ENCODE data around the gene RBM20. TPM values are rescaled to one million over a fixed set of nuclear protein-coding genes. Genes with fewer than 3 reads are reported as not detected.

RBM20 gene
- polyA plus RNA-seq, 4 donors, result under 0.01 to 0.52 (median 0.36) TPM; not detected in 1

- Histone ChIP-seq H3K27ac (ENCODE audit: low read depth in 1 of 3, low read length in 2 of 3) (no peak overlapping the region), H3K27me3 (ENCODE audit: control insufficient read depth in 3 of 3, insufficient read depth in 3 of 3, low read length in 3 of 3) (no peaks in the 10 kb centered on the region), H3K9me3 (ENCODE audit: control insufficient read depth in 2 of 2, insufficient read depth in 1 of 2, low read depth in 1 of 2, low read length in 1 of 2) (peaks cover 0 to 8% of the 10 kb centered on the region in 2 donors), H3K36me3 (ENCODE audit: control insufficient read depth in 3 of 3, insufficient read depth in 2 of 3, low read depth in 1 of 3, low read length in 3 of 3) (no peaks in the 10 kb centered on the region), H3K4me1 (ENCODE audit: control insufficient read depth in 3 of 3, insufficient read depth in 2 of 3, low read depth in 1 of 3, low read length in 2 of 3) (peaks cover 0 to 19% (median 5%) of the 10 kb centered on the region in 3 donors), H3K4me3 (ENCODE audit: low read depth in 1 of 3, low read length in 3 of 3) (no peak overlapping the region)
- FAIRE-seq, result no peak
- 94 to 98% (median 97%) methylated on average over 8 of the region's 8 CpGs for WGBS, 3 donors
- DNase-seq, result no peak
Measured at GRCh38 chr10:110780704-110781103, 136.6 kb downstream of the RBM20 start.

DNA sequence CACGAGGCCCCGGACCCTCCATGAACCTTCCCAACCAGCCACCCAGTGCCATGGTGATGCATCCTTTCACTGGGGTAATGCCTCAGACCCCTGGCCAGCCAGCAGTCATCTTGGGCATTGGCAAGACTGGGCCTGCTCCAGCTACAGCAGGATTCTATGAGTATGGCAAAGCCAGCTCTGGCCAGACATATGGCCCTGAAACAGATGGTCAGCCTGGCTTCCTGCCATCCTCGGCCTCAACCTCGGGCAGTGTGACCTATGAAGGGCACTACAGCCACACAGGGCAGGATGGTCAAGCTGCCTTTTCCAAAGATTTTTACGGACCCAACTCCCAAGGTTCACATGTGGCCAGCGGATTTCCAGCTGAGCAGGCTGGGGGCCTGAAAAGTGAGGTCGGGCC is 137.0 kb downstream of the RBM20 start:
- WGBS, 3 donors, result 90 to 94% (median 92%) methylated on average over 7 of the region's 7 CpGs
- Histone ChIP-seq H3K4me3 (ENCODE audit: low read depth in 1 of 3, low read length in 3 of 3) (no peak overlapping the region), H3K27ac (ENCODE audit: low read depth in 1 of 3, low read length in 2 of 3) (no peak overlapping the region), H3K4me1 (ENCODE audit: control insufficient read depth in 3 of 3, insufficient read depth in 2 of 3, low read depth in 1 of 3, low read length in 2 of 3) (peaks cover 0 to 14% (median 4%) of the 10 kb centered on the region in 3 donors), H3K27me3 (ENCODE audit: control insufficient read depth in 3 of 3, insufficient read depth in 3 of 3, low read length in 3 of 3) (no peaks in the 10 kb centered on the region), H3K9me3 (ENCODE audit: control insufficient read depth in 2 of 2, insufficient read depth in 1 of 2, low read depth in 1 of 2, low read length in 1 of 2) (peaks cover 0 to 3% of the 10 kb centered on the region in 2 donors), H3K36me3 (ENCODE audit: control insufficient read depth in 3 of 3, insufficient read depth in 2 of 3, low read depth in 1 of 3, low read length in 3 of 3) (no peaks in the 10 kb centered on the region)
- FAIRE-seq (no peak), DNase-seq (no peak)

DNA sequence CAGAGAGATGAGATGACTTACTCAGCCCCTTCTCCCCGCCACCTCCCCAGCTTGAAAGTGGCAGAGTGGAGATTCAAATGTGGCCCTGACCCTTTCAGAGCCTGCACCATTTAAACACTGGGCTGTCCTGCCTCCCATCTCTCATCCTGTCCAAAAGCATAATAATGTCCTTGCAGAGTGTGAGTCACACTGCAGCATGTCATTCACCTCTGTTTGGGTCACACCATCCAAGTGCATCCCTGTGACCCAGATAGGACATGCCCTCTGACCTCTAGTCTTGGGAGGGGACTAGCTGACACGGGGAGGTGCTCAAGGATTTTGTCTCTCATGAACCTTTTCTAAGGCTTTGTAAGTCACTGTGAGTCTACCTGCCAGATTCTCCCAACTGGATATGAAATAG is 138.5 kb downstream of the RBM20 start:
- no peaks in the 10 kb centered on the region for H3K27me3 ChIP-seq (ENCODE audit: control insufficient read depth in 3 of 3, insufficient read depth in 3 of 3, low read length in 3 of 3)
- H3K36me3 ChIP-seq (ENCODE audit: control insufficient read depth in 3 of 3, insufficient read depth in 2 of 3, low read depth in 1 of 3, low read length in 3 of 3), result no peaks in the 10 kb centered on the region
- H3K4me1 ChIP-seq (ENCODE audit: control insufficient read depth in 3 of 3, insufficient read depth in 2 of 3, low read depth in 1 of 3, low read length in 2 of 3), result peaks cover 0 to 4% (median 3%) of the 10 kb centered on the region in 3 donors
- WGBS, 3 donors, result 75 to 91% (median 78%) methylated on average over 2 of the region's 2 CpGs
- FAIRE-seq, result no peak
- DNase-seq, result no peak
- no peak overlapping the region for H3K4me3 ChIP-seq (ENCODE audit: low read depth in 1 of 3, low read length in 3 of 3)
- H3K9me3 ChIP-seq (ENCODE audit: control insufficient read depth in 2 of 2, insufficient read depth in 1 of 2, low read depth in 1 of 2, low read length in 1 of 2), result no peaks in the 10 kb centered on the region
- no peak overlapping the region for H3K27ac ChIP-seq (ENCODE audit: low read depth in 1 of 3, low read length in 2 of 3)

DNA sequence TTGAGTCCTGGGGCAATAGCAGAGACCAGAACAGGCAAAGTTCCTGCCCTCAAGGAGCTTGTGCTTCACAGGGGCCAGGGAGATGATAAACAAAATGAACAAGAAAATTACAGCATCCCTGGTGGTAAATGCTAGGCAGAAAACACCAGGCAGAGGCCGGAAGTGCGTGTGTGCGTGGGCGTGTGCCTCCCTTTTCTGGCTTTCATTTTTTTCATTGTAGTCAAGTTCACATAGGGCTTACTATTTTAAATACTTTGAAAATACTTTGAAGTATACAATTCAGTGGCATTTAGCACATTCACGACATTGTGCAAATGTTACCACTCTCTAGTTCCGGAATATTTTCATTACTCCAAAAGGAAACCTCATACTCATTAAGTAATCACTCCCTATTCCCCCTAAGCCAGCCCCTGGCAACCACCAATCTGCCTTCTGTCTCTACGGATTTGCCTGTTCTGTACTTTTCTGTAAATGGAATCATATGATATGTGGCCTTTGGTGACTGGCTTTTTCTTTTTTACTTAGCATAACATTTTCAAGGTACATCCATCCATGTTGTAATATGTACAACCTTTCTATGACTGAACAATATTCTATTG is 139.5 kb downstream of the RBM20 start:
- Histone ChIP-seq H3K9me3 (ENCODE audit: control insufficient read depth in 2 of 2, insufficient read depth in 1 of 2, low read depth in 1 of 2, low read length in 1 of 2) (no peaks in the 10 kb centered on the region), H3K4me3 (ENCODE audit: low read depth in 1 of 3, low read length in 3 of 3) (no peak overlapping the region), H3K4me1 (ENCODE audit: control insufficient read depth in 3 of 3, insufficient read depth in 2 of 3, low read depth in 1 of 3, low read length in 2 of 3) (peaks cover 0 to 7% (median 0%) of the 10 kb centered on the region in 3 donors), H3K36me3 (ENCODE audit: control insufficient read depth in 3 of 3, insufficient read depth in 2 of 3, low read depth in 1 of 3, low read length in 3 of 3) (no peaks in the 10 kb centered on the region), H3K27ac (ENCODE audit: low read depth in 1 of 3, low read length in 2 of 3) (peak overlapping the region in 2 of 3 donors; percentile 8 to 13), H3K27me3 (ENCODE audit: control insufficient read depth in 3 of 3, insufficient read depth in 3 of 3, low read length in 3 of 3) (no peaks in the 10 kb centered on the region)
- DNase-seq, result no peak
- no peak for FAIRE-seq
- 55 to 75% (median 64%) methylated on average over 7 of the region's 7 CpGs for WGBS, 3 donors

- Histone ChIP-seq H3K4me1 (ENCODE audit: control insufficient read depth in 3 of 3, insufficient read depth in 2 of 3, low read depth in 1 of 3, low read length in 2 of 3) (peaks cover 0 to 7% (median 0%) of the 10 kb centered on the region in 3 donors), H3K9me3 (ENCODE audit: control insufficient read depth in 2 of 2, insufficient read depth in 1 of 2, low read depth in 1 of 2, low read length in 1 of 2) (no peaks in the 10 kb centered on the region), H3K27ac (ENCODE audit: low read depth in 1 of 3, low read length in 2 of 3) (no peak overlapping the region), H3K4me3 (ENCODE audit: low read depth in 1 of 3, low read length in 3 of 3) (no peak overlapping the region), H3K36me3 (ENCODE audit: control insufficient read depth in 3 of 3, insufficient read depth in 2 of 3, low read depth in 1 of 3, low read length in 3 of 3) (no peaks in the 10 kb centered on the region), H3K27me3 (ENCODE audit: control insufficient read depth in 3 of 3, insufficient read depth in 3 of 3, low read length in 3 of 3) (no peaks in the 10 kb centered on the region)
- WGBS, 3 donors, result 79 to 85% (median 83%) methylated on average over 6 of the region's 6 CpGs
- FAIRE-seq (no peak), DNase-seq (no peak)
Measured at GRCh38 chr10:110784198-110784597, 140.1 kb downstream of the RBM20 start.

DNA sequence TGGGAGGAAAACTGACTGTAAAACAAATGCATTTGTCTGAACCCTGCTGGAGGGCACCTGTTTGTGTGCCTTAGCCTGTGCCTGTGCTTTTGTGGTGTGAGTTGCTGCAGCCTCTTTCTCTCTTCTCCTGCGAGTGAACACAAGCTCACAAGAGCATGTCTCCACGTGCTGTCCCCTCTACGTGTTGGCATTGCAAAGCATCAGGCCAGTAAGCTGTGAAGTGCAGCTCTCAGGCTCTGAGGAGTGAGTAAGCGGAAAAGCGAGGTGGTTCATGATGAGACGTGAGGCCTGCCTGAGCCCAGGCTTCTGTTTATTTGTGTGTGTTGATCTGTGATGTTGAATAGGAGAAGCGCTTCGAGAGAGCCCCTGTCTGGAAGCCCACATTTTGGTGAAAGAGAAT is 142.0 kb downstream of the RBM20 start:
- DNase-seq (no peak), FAIRE-seq (no peak)
- no peaks in the 10 kb centered on the region for H3K36me3 ChIP-seq (ENCODE audit: control insufficient read depth in 3 of 3, insufficient read depth in 2 of 3, low read depth in 1 of 3, low read length in 3 of 3)
- peaks cover 0 to 16% (median 0%) of the 10 kb centered on the region in 3 donors for H3K4me1 ChIP-seq (ENCODE audit: control insufficient read depth in 3 of 3, insufficient read depth in 2 of 3, low read depth in 1 of 3, low read length in 2 of 3)
- no peaks in the 10 kb centered on the region for H3K9me3 ChIP-seq (ENCODE audit: control insufficient read depth in 2 of 2, insufficient read depth in 1 of 2, low read depth in 1 of 2, low read length in 1 of 2)
- H3K4me3 ChIP-seq (ENCODE audit: low read depth in 1 of 3, low read length in 3 of 3), result no peak overlapping the region
- no peak overlapping the region for H3K27ac ChIP-seq (ENCODE audit: low read depth in 1 of 3, low read length in 2 of 3)
- 78 to 84% (median 84%) methylated on average over 8 of the region's 8 CpGs for WGBS, 3 donors
- no peaks in the 10 kb centered on the region for H3K27me3 ChIP-seq (ENCODE audit: control insufficient read depth in 3 of 3, insufficient read depth in 3 of 3, low read length in 3 of 3)

GRCh38 chr10:110788620-110789385 is 144.7 kb downstream of the RBM20 start:
- no peak for FAIRE-seq
- no peak overlapping the region for H3K4me3 ChIP-seq (ENCODE audit: low read depth in 1 of 3, low read length in 3 of 3)
- no peaks in the 10 kb centered on the region for H3K36me3 ChIP-seq (ENCODE audit: control insufficient read depth in 3 of 3, insufficient read depth in 2 of 3, low read depth in 1 of 3, low read length in 3 of 3)
- no peaks in the 10 kb centered on the region for H3K27me3 ChIP-seq (ENCODE audit: control insufficient read depth in 3 of 3, insufficient read depth in 3 of 3, low read length in 3 of 3)
- no peak for DNase-seq
- no peaks in the 10 kb centered on the region for H3K9me3 ChIP-seq (ENCODE audit: control insufficient read depth in 2 of 2, insufficient read depth in 1 of 2, low read depth in 1 of 2, low read length in 1 of 2)
- WGBS, 3 donors, result 84 to 88% (median 85%) methylated on average over 8 of the region's 8 CpGs
- peaks cover 0 to 22% (median 2%) of the 10 kb centered on the region in 3 donors for H3K4me1 ChIP-seq (ENCODE audit: control insufficient read depth in 3 of 3, insufficient read depth in 2 of 3, low read depth in 1 of 3, low read length in 2 of 3)
- H3K27ac ChIP-seq (ENCODE audit: low read depth in 1 of 3, low read length in 2 of 3), result no peak overlapping the region

- H3K27me3 ChIP-seq (ENCODE audit: control insufficient read depth in 3 of 3, insufficient read depth in 3 of 3, low read length in 3 of 3), result no peaks in the 10 kb centered on the region
- no peaks in the 10 kb centered on the region for H3K9me3 ChIP-seq (ENCODE audit: control insufficient read depth in 2 of 2, insufficient read depth in 1 of 2, low read depth in 1 of 2, low read length in 1 of 2)
- FAIRE-seq, result no peak
- 81 to 88% (median 86%) methylated on average over 10 of the region's 10 CpGs for WGBS, 3 donors
- no peaks in the 10 kb centered on the region for H3K36me3 ChIP-seq (ENCODE audit: control insufficient read depth in 3 of 3, insufficient read depth in 2 of 3, low read depth in 1 of 3, low read length in 3 of 3)
- no peak overlapping the region for H3K4me3 ChIP-seq (ENCODE audit: low read depth in 1 of 3, low read length in 3 of 3)
- no peak overlapping the region for H3K27ac ChIP-seq (ENCODE audit: low read depth in 1 of 3, low read length in 2 of 3)
- no peak for DNase-seq
- peaks cover 0 to 22% (median 2%) of the 10 kb centered on the region in 3 donors for H3K4me1 ChIP-seq (ENCODE audit: control insufficient read depth in 3 of 3, insufficient read depth in 2 of 3, low read depth in 1 of 3, low read length in 2 of 3)
Measured at GRCh38 chr10:110789604-110790433, 145.7 kb downstream of the RBM20 start.
